ENCODE measurements around the gene XPR1.
A peak's percentile ranks its signal among the peaks of the same experiment; 100 is the strongest.
"Not testable (repeated sequence)": the region's sequence is repeated elsewhere in the genome, so short reads cannot be mapped to it uniquely, and the experiment has no call there.

Gene XPR1

DNA sequence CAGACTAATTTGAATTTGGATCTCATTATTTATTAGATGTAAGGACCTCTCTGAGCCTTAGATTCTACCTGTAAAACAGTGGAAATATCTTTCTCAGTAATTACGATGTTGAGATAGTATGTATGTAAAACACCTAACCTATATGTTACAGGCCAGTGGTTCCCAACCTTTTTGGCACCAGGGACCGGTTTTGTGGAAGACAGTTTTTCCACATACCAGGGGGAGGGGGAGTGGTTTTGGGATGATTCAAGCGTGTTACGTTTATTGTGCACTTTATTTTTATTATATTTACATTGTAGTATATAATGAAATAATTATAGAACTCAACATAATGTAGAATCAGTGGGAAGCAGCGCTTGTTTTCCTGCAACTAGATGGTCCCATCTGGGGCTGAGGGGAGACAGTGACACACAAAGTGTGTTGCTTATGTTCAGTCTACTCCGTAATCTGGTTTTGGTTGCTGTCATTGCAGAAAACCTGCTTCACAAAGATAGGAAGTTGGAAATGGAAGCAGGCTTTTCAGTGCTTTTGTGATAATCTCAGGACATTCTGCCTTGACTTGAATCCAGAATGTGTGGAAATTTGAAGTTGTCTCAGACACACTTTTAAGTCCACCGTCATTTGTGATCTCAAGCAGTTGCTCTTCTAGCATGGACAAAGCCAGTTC, 12.8 kb downstream of the XPR1 start:
- no peak for DNase-seq

DNA sequence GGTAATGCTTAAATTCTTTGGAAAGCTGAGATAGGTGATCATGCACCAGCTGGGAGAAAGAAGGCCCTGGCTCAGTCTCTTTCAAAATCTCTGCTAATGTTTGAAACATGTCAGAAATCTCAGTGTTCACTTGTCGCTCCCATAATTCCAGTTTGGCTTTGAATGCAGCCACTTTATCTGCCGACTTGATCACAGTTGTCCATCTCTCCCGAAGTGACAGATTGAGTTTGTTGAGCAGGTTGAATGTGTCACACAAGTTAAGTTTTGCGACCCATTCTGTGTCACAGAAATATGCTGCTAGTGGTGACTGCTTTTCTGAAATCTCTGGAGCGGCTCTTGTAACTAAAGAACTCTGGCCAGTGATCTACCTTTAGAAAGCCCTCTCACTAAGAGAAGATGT, 13.4 kb downstream of the XPR1 start:
- DNase-seq: not testable (repeated sequence)

DNA sequence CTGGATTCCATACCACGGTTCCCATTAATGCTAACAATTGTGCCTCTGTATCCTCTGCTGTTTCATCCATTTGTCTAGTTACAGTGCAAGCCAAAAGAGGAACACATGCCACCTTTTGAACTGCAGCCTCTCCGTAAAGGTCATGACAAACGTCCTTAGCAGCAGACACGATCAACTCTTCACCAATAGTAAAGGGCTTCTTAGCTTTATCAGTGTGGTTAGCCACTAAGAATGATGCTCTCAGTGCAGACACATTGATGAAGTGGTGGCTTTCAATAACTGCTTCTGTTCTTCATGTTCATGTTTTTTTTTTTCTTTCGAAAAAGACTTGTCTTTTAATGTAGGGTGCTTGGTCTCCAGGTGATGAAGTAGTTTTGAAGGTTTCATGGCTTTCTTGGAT, 14.3 kb downstream of the XPR1 start:
- no peak for DNase-seq

DNA sequence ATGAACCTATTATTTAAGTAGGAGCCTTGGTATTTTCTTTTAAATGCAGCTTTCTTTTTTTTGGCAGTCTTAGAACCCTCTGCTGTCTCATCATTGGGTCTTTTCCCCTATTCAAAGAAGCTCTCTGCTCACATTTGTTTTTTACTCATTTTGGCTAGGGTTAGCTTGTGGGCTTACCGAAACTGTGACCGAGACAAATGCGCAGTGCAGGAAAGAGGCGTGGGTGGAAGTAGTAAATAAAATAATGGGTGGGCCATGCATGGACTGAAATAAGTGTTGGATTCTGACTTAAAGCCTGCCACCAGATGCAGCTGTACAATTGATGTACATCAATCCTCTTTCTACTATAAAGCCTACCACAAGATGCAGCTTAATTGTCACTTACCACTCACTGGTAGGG, 14.7 kb downstream of the XPR1 start:
- DNase-seq: no peak

DNA sequence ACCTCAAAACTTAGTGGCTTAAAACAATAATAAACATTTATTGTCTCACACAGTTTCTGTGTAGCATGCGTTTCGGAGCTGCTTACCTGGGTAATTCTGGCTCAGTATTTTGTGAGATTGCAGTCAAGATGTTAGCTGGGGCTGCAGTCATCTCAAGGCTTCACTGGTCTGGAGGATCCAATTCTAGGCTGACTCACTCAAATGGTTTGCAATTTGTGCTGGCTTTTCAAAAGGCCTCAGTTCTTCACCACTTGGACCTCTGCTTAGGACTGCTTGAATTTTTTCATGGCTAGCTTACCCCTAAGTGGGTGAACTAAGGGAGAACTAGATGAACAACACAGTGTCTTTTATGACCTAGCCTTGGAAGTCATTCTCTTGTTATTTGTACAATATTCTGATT, 21.0 kb downstream of the XPR1 start:
- DNase-seq: no peak

DNA sequence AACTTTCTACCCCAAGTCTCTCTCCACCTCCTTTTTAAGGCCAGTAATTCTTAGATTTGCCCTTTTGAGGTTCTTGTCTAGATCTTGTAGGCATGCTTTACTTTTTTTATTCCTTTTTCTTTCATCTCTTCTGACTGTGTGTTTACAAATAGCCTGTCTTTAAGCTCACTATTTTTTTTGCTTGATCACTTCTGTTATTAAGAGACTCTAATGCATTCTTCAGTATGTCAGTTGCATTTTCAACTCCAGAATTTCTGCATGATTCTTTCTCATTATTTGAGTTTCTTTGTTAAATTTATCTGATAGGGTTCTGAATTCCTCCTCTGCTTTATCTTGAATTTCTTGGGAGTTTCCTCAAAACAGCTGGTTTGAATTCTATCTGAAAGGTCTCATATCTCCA, 30.9 kb downstream of the XPR1 start:
- no peak for DNase-seq

DNA sequence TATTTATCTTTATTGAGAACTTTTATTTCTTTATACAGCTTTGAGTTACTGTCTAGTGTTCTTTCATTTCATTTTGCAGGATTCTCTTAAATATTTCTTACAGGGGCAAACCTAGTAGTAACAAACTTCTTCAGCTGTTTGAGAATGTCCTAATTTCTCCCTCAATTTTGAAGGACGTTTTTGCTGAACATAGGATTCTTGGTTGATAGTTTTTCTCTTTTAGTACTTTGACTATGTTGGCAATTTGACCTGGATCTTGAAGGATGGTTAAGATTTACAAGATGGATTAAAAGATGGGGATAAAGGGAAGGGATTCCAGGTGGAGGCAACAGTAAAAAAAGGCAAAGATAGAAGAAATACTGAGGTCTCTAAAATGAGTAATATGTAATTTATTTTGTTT, 38.9 kb downstream of the XPR1 start:
- no peak for DNase-seq

DNA sequence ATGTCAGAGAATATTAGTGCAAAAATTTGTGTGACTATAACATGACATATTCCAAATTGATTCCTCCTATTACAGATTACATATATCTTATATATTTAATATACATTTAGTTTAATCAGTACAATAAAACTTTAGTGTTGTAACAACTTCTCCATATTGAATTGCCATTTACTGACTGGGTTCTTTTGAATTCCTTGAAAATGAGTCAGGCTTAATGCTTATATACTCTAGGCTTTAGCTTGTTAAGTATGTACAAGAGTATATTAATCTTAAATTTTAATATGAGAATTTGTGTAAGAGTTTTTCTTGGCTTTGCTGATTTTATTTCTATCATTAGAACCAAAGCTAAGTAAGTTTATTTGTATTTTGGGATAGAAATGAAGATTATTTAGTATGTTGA, 40.3 kb downstream of the XPR1 start:
- DNase-seq: no peak

DNA sequence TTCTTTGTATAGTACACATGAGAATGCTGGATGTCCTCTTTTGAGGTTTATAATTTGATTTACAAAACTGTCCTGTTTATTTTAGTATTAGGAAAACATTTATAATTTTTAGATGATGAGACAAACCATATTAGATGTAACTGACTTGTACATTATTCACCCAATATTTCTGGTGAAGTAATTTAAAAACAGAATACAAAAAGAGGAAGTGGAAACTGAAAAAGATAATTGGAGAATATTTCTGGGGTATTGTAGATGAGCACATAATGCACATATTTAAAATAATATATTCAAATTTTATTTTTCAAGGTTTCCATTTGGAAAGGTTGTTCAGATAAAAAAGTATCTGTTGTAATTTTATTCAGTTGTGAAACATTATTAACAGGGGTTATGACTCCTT, 40.7 kb downstream of the XPR1 start:
- no peak for DNase-seq

DNA sequence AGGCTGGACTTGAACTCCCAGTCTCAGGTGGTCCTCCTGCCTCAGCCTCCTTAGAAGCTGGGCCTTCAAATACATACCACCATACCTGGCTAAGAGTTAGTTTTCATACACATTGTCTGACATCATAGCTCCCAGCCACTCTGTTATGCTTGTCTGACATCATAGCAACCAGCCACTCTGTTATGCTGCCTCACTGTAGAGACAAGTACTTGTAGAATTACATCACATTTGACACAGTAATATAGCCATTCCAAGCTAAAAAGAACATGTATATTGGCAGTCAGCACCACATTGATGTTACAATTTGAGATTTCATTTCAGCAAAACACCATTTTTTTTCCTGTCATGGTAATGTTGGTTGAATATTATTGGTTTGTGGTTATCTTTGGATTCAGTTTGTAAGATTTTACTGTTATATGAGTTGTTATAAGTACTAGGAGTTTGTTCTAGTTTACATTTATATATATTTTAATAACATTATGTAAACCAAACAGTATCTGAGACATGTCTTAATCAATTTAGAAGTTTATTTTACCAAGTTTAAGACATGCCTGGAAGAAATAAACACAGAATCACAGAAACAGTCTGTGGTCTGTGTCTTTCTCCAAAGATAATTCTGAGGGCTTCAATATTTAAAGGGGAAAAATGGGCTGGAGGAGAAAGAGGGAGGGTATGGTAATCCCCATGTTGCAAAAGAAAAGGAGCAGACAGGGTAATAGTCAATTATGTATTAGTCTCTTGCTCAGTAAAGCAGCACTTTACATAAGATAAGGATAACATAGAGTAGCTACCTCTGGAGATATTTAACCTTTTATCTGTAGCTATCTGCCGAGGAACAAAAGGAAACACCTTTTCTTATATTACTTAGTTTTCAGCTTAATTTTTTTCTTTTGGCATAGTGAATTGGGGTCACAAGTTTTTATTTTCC, 43.0 kb downstream of the XPR1 start:
- no peak for DNase-seq

DNA sequence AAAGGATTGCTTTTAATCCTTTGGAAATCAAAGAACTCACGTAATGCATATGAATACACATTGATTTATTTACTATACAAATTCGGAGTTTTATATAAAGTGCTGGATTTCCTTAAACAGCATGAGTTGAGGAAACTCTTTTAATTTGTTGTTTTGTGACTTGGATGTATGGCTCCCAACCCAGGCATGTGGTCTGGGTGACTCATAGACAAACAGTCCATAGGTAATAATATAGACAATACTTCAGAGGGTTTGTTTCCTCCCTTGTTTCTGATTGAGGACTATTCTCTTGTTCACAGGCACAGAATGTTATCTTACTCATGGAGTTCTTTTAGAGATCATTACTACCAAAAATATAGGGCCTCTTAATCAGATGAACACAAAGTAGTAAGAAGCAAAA, 43.8 kb downstream of the XPR1 start:
- DNase-seq: no peak

DNA sequence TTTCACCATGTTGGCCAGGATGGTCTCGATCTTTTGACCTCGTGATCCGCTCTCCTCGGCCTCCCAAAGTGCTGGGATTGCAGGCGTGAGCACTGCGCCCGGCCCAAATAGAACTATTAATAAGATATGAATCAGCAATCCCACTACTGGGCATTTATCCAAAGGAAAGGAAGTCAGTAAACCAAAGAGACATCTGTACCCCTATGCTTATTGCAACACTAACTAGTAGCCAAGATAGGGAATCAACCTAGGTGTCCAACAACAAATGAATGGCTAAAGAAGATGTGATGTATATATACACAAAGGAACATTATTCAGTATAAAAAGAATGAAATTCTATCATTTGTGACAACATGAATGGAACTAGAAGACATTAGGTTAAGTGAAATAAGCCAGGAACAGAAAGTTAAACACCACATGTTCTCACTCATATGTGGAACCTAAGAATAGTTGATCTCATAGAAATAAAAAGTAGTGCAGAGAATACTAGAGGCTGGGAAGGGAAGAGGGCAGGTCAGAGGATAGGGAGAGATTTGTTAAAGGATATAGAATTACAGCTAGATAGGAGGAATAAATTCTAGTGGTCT, 48.8 kb downstream of the XPR1 start:
- no peak for DNase-seq

DNA sequence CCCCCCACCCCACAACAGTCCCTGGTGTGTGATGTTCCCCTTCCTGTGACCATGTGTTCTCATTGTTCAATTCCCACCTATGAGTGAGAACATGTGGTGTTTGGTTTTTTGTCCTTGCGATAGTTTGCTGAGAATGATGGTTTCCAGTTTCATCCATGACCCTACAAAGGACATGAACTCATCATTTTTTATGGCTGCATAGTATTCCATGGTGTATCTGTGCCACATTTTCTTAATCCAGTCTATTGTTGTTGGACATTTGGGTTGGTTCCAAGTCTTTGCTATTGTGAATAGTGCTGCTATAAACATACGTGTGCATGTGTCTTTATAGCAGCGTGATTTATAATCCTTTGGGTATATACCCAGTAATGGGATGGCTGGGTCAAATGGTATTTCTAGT, 51.3 kb downstream of the XPR1 start:
- DNase-seq: not testable (repeated sequence)

DNA sequence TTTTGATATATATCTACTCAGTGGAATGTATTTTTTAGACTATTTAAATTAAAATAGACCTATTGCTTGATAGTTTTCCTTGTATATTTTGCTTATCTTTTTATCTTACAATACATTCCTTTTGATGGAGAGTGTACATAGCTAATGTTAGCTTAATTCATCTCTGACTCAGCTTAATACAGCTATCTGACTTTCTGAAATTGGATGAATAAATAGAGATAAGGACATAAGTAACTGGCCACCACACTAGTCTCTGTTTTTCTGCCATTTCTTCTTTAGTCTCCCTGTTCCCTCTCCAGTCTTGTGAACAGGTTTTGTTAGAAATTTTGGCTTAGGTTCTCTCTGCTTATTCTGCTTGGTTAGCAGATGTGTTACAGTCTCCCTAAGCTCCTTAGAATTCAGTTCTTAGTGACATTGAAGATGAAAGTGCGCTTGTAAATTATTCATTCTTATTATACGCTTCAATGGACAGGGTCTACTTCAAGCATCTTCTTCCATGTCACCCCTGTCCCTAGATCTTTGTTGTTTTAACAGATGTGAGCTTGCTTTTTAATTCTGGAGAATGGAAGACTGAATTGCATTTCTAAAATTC, 59.6 kb downstream of the XPR1 start:
- DNase-seq: peak; percentile 16 to 78

DNA sequence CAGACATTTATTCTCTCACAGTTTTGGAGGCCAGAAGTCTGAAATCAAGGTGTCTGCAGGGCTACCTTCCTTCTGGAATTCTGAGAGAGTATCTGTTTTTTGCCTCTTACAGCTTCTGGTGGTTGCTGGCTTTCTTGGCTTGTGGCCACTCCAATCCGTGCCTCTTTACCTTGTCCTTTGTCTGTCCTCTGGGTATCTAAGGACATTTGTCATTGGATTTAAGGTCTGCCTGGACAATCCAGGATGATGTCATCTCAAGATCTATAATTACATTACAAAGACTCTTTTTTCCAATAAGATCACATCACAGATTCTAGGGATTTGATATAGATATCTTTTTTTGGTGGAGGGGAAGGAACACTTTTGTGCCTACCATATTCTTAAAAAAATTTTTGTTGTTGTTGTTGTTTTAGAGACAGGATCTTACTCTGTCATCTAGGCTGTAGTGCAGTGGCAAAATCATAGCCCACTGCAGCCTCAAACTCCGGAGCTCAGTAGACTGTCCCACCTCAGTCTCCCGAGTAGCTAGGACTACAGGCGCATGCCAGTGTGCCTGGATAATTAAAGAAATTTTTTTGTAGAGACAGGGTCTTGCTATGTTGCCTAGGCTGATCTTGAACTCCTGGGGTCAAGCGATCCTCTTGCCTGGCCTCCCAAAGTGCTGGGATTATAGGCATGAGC, 61.9 kb downstream of the XPR1 start:
- DNase-seq: no peak

DNA sequence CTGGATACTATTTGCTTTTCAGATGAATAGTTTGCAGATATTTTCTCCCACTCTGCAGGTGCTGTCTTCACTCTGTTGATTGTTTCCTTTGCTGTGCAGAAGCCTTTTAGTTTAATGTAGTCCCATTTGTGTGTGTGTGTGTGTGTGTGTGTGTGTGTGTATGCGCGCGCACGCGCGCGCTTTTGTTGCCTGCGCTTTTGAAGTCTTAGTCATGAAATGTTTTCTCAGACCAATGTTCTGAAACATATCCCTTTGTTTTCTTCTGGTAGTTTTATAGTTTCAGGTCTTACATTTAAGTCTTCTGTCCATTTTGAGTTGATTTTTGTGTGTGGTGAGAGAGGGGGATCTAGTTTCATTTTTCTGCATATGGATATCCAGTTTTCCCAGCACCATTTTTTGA, 63.5 kb downstream of the XPR1 start:
- no peak for DNase-seq

DNA sequence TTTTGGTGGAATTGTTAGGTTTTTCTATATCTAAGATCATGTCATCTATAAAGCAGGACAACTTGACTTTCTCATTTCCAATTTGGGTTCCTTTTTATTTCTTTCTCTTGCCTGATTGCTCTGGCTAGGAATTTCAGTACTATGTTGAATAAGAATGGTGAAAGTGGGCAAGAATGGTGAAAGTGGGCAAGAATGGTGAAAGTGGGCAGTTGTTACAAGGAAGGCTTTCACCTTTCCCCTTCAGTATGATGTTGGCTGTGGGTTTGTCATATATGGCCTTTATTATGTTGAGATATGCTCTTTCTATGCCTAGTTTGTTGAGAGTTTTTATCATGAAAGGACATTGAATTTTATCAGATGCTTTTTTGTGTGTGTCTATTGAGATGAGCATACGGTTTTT, 64.5 kb downstream of the XPR1 start:
- DNase-seq: no peak

DNA sequence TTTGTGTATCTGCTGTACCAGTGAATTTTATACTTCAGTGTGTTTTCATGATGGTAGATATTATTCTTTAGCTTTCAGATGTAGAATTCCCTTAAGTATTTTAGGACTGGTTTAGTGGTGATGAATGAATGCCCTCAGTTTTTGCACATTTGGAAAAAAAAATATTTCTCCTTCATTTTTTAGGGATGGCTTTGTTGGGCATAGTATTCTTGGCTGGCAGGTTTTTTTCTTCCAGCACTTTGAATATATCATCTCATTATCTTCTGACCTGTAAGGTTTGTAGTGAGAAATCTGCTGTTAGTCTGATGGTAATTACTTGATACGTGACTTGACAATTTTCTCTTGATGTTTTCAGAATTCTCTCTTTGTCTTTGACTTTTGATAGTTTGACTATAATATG, 66.8 kb downstream of the XPR1 start:
- no peak for DNase-seq

DNA sequence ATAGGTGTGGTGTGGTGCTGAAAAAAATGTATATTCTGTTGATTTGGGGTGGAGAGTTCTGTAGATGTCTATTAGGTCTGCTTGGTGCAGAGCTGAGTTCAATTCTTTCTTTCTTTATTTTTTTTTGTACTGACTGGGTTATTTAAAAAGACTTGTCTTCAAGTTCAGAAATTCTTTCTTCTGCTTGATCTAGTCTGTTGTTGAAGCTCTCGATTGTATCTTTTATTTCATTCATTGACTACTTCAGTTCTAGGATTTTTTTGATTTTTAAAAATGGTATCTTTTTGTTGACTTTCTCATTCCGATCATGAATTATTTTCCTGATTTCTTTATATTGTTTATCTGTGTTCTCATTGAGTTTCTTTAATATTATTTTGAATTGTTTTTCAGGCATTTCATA, 70.6 kb downstream of the XPR1 start:
- DNase-seq: not testable (repeated sequence)

DNA sequence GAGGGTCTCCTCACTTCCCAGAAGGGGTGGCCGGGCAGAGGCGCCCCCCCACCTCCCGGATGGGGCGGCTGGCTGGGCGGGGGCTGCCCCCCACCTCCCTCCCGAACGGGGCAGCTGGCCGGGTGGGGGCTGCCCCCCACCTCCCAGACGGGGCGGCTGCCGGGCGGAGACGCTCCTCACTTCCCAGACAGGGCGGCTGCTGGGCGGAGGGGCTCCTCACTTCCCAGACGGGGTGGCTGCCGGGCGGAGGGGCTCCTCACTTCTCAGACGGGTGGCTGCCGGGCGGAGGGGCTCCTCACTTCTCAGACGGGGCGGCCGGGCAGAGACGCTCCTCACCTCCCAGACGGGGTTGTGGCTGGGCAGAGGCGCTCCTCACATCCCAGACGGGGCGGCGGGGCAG, 78.9 kb downstream of the XPR1 start:
- not testable (repeated sequence) for DNase-seq

DNA sequence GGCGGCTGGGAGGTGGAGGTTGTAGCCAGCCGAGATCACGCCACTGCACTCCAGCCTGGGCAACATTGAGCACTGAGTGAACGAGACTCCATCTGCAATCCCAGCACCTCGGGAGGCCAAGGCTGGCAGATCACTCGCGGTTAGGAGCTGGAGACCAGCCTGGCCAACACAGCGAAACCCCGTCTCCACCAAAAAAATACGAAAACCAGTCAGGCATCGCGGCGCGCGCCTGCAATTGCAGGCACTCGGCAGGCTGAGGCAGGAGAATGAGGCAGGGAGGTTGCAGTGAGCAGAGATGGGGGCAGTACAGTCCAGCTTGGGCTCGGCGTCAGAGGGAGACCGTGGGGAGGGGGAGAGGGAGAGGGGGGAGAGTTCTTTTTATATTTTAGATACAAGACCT, 79.4 kb downstream of the XPR1 start:
- not testable (repeated sequence) for DNase-seq

DNA sequence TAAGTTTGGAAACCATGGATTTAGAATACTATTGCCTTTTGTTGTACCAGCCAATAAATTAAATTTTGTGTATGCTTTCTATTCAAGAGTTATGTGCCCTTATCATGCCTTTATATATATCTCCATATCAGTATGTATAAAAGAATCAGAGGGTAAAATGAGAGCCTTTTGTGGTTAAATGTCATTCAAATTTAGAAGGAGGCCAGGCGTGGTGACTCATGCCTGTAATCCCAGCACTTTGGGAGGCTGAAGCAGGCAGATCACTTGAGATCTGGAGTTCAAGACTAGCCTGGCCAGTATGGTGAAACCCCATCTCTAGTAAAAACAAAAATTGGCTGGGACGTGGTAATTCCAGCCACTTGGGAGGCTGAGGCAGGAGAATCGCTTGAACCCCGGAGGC, 88.9 kb downstream of the XPR1 start:
- no peak for DNase-seq

DNA sequence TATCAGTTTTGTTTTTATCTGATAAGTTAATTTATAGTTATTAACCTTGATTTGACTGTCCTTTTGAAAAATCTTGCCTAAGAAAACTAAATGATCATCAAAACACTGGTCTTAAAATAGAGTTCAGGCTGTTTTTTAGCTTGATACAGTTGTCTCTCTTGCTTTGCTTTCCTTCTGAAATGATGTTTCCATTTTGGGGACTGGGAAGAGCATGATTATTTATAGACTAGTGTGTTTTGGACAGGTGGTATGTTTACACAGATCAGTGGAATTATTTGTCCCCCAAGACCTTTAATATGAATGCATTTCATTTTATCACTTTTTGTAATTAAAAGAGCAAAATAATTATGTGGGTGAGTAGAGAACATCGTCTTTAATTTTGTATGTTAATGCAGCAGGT, 90.8 kb downstream of the XPR1 start:
- DNase-seq: no peak
